Hematopoietic multipotent progenitor cell treated with erythropoietin and hydrocortisone succinate and interleukin-3 and kit ligand, for 6 days (in vitro differentiated cells): ENCODE measurements around the gene IPCEF1.
"Not testable (repeated sequence)": the region's sequence is repeated elsewhere in the genome, so short reads cannot be mapped to it uniquely, and the experiment has no call there.

ENCODE experiments used
- DNase-seq: peaks from one replicate; pipeline ENCODE4 v3.0.0-alpha.2; 2015

Gene IPCEF1

GRCh38 chr6:154329350-154330170 is 27.0 kb downstream of the IPCEF1 start:
- no peak for DNase-seq

GRCh38 chr6:154327313-154327712 is 29.3 kb downstream of the IPCEF1 start:
- DNase-seq = not testable (repeated sequence)

- DNase-seq = no peak
These were observed 31.5 kb downstream of the IPCEF1 start for GRCh38 chr6:154325142-154325541.

GRCh38 chr6:154320181-154320580 is 36.4 kb downstream of the IPCEF1 start:
- DNase-seq = no peak

GRCh38 chr6:154319231-154319858 is 37.3 kb downstream of the IPCEF1 start:
- no peak for DNase-seq

- DNase-seq = no peak
These were observed 37.9 kb downstream of the IPCEF1 start for GRCh38 chr6:154318721-154319120.

- no peak for DNase-seq
These were observed 40.5 kb downstream of the IPCEF1 start for GRCh38 chr6:154316131-154316530.

GRCh38 chr6:154314084-154314483 is 42.5 kb downstream of the IPCEF1 start:
- DNase-seq = no peak

GRCh38 chr6:154308986-154309385 is 47.6 kb downstream of the IPCEF1 start:
- no peak for DNase-seq

GRCh38 chr6:154307696-154308425 is 48.7 kb downstream of the IPCEF1 start:
- no peak for DNase-seq

GRCh38 chr6:154307147-154307546 is 49.5 kb downstream of the IPCEF1 start:
- DNase-seq = not testable (repeated sequence)

GRCh38 chr6:154306696-154307095 is 49.9 kb downstream of the IPCEF1 start:
- no peak for DNase-seq

- peak; percentile 5 for DNase-seq
These were observed 52.4 kb downstream of the IPCEF1 start for GRCh38 chr6:154304191-154304590.

- not testable (repeated sequence) for DNase-seq
These were observed 53.0 kb downstream of the IPCEF1 start for GRCh38 chr6:154303642-154304041.

GRCh38 chr6:154301839-154302752 is 54.5 kb downstream of the IPCEF1 start:
- peak; percentile 87 for DNase-seq

- no peak for DNase-seq
These were observed 55.4 kb downstream of the IPCEF1 start for GRCh38 chr6:154301086-154301625.

GRCh38 chr6:154298297-154298696 is 58.3 kb downstream of the IPCEF1 start:
- DNase-seq = no peak

GRCh38 chr6:154297721-154298120 is 58.9 kb downstream of the IPCEF1 start:
- DNase-seq = no peak

GRCh38 chr6:154297210-154297609 is 59.4 kb downstream of the IPCEF1 start:
- DNase-seq = no peak

GRCh38 chr6:154295733-154296132 is 60.9 kb downstream of the IPCEF1 start:
- DNase-seq = no peak

- no peak for DNase-seq
These were observed 63.6 kb downstream of the IPCEF1 start for GRCh38 chr6:154292855-154293519.

- DNase-seq = no peak
These were observed 64.5 kb downstream of the IPCEF1 start for GRCh38 chr6:154292066-154292465.
